IMR-90 (cell line): ENCODE results near the gene IGDCC3. TPM values are rescaled to one million over a fixed set of nuclear protein-coding genes. Genes with fewer than 3 reads are reported as not detected.

ENCODE experiments used
- ATAC-seq: fragments of 200-7000 bp; cut with Tn5 transposase; 2 replicates; pipeline ENCODE4 v1.9.1; 2020; ENCODE audit warnings: low read depth, mild to moderate bottlenecking, moderate library complexity
- BruUV-seq: library from RNA; stranded (reverse); fragments of 400-500 nt; replicated peaks from 2 replicates; lab custom pipeline; 2021; lab: Mats Ljungman, UMichigan
- CTCF ChIA-PET: fragments of 300-600 bp; formaldehyde crosslinking; extraction: SDS; loops from one replicate; lab custom pipeline; 2021; ENCODE audit warnings: antibody characterized with exemption; lab: Yijun Ruan, JAX
- POLR2A ChIA-PET: fragments of 300-600 bp; sonication (Branson Sonifier 250); formaldehyde crosslinking; loops from one replicate; lab custom pipeline; 2022; ENCODE audit warnings: antibody characterized with exemption; ENCODE audit not compliant: unreplicated experiment; lab: Charles Lee
- DNase-seq: peaks from one replicate; pipeline ENCODE4 v3.0.0; 2013
- H2AFZ ChIP-seq: replicated peaks from 2 replicates; pipeline ENCODE3; 2013; ENCODE audit warnings: low read length, mild to moderate bottlenecking; ENCODE audit not compliant: poor library complexity
- H2AK5ac ChIP-seq: 2 replicates; pipeline ENCODE4 v1.6.1; 2013; ENCODE audit warnings: low read depth, low read length, inconsistent platforms
- H2AK9ac ChIP-seq: replicated peaks from 2 replicates; pipeline ENCODE3; 2013; ENCODE audit warnings: mild to moderate bottlenecking, low read depth, low read length, moderate library complexity; ENCODE audit not compliant: poor library complexity
- H2BK120ac ChIP-seq: 2 replicates; pipeline ENCODE4 v1.6.1; 2013; ENCODE audit warnings: low read depth, low read length, inconsistent platforms
- H2BK15ac ChIP-seq: 3 replicates; pipeline ENCODE4 v1.6.1; 2013; ENCODE audit warnings: low read depth, low read length, inconsistent platforms
- H2BK20ac ChIP-seq: 2 replicates; pipeline ENCODE4 v1.6.1; 2013; ENCODE audit warnings: low read depth, mild to moderate bottlenecking, inconsistent platforms, low read length, moderate library complexity
- H2BK5ac ChIP-seq: 2 replicates; pipeline ENCODE4 v1.6.1; 2013; ENCODE audit warnings: mild to moderate bottlenecking, low read depth, low read length, inconsistent platforms; ENCODE audit not compliant: poor library complexity, severe bottlenecking
- H3K14ac ChIP-seq: replicated peaks from 2 replicates; pipeline ENCODE4 v1.6.1; 2013; ENCODE audit warnings: low read depth, low read length, inconsistent platforms
- H3K18ac ChIP-seq: 2 replicates; pipeline ENCODE4 v1.6.1; 2013; ENCODE audit warnings: low read depth, low read length, control low read depth
- H3K23ac ChIP-seq: 2 replicates; pipeline ENCODE4 v1.6.1; 2013; ENCODE audit warnings: low read depth, low read length, inconsistent platforms
- H3K27ac ChIP-seq: 2 replicates; pipeline ENCODE4 v1.5.1; 2013; ENCODE audit warnings: mild to moderate bottlenecking, control low read depth, low read length; ENCODE audit not compliant: insufficient read depth
- H3K27me3 ChIP-seq: 2 replicates; pipeline ENCODE4 v1.6.1; 2013; ENCODE audit warnings: low read length; ENCODE audit not compliant: control insufficient read depth, insufficient read depth
- H3K36me3 ChIP-seq: 2 replicates; pipeline ENCODE4 v1.6.1; 2013; ENCODE audit warnings: low read length, mixed read lengths; ENCODE audit not compliant: control insufficient read depth, insufficient read depth
- H3K4ac ChIP-seq: 2 replicates; pipeline ENCODE4 v1.6.1; 2013; ENCODE audit warnings: low read depth, low read length, inconsistent platforms
- H3K4me1 ChIP-seq: 2 replicates; pipeline ENCODE4 v1.6.1; 2013; ENCODE audit warnings: low read length, mixed read lengths; ENCODE audit not compliant: control insufficient read depth, insufficient read depth
- H3K4me2 ChIP-seq: 2 replicates; pipeline ENCODE4 v1.6.1; 2013; ENCODE audit warnings: low read depth, mild to moderate bottlenecking, control low read depth, low read length, moderate library complexity
- H3K4me3 ChIP-seq: 2 replicates; pipeline ENCODE4 v1.5.1; 2013; ENCODE audit warnings: low read depth, mild to moderate bottlenecking, control low read depth, low read length, moderate library complexity; ENCODE audit not compliant: insufficient read depth
- H3K56ac ChIP-seq: 2 replicates; pipeline ENCODE4 v1.6.1; 2013; ENCODE audit warnings: low read length, inconsistent platforms; ENCODE audit not compliant: insufficient read depth; ENCODE audit errors: extremely low read depth
- H3K79me1 ChIP-seq, 2 experiments: 2 replicates each; pipeline ENCODE4 v1.6.1; 2013; ENCODE audit warnings: low read length in 2 of 2, inconsistent platforms in 1 of 2, low read depth in 1 of 2
- H3K9ac ChIP-seq: 2 replicates; pipeline ENCODE4 v1.6.1; 2013; ENCODE audit warnings: low read depth, low read length, control low read depth
- H3K9me1 ChIP-seq: 2 replicates; pipeline ENCODE4 v1.6.1; 2013; ENCODE audit warnings: low read length, inconsistent platforms; ENCODE audit not compliant: insufficient read depth
- H3K9me3 ChIP-seq: 2 replicates; pipeline ENCODE4 v1.6.1; 2013; ENCODE audit warnings: low read length; ENCODE audit not compliant: control insufficient read depth, insufficient read depth
- H4K20me1 ChIP-seq: 2 replicates; pipeline ENCODE4 v1.6.1; 2013; ENCODE audit warnings: low read length, inconsistent platforms; ENCODE audit not compliant: insufficient read depth
- H4K5ac ChIP-seq: 2 replicates; pipeline ENCODE4 v1.6.1; 2013; ENCODE audit warnings: mild to moderate bottlenecking, low read depth, low read length, control low read depth
- H4K8ac ChIP-seq, 2 experiments: 2 replicates each; pipeline ENCODE4 v1.6.1; 2013; ENCODE audit warnings: low read depth in 2 of 2, low read length in 2 of 2, control low read depth in 1 of 2, inconsistent platforms in 1 of 2
- H4K91ac ChIP-seq: 2 replicates; pipeline ENCODE4 v1.6.1; 2013; ENCODE audit warnings: low read depth, low read length, inconsistent platforms; ENCODE audit not compliant: insufficient read depth
- CTCF ChIP-seq: conservative IDR thresholded peaks from 2 replicates; pipeline ENCODE4 v1.5.1; 2012; ENCODE audit warnings: mild to moderate bottlenecking, low read depth, low read length, improper control_type of control experiment
- ELK1 ChIP-seq: fragments of 150-350 bp; IDR thresholded peaks from 2 replicates; pipeline ENCODE4 v1.6.1; 2016; ENCODE audit warnings: low read depth, mild to moderate bottlenecking, low read length, moderate library complexity, borderline replicate concordance
- MAFK ChIP-seq: IDR thresholded peaks from 2 replicates; pipeline ENCODE4 v1.6.1; 2012; ENCODE audit warnings: low read depth, low read length, improper control_type of control experiment
- MAZ ChIP-seq: IDR thresholded peaks from 2 replicates; pipeline ENCODE4 v1.6.1; 2012; ENCODE audit warnings: low read depth, mild to moderate bottlenecking, low read length, improper control_type of control experiment, moderate library complexity, borderline replicate concordance
- NFE2L2 ChIP-seq: fragments of 150-350 bp; IDR thresholded peaks from 2 replicates; pipeline ENCODE4 v1.6.1; 2016; ENCODE audit warnings: low read depth, mild to moderate bottlenecking, low read length
- RCOR1 ChIP-seq: IDR thresholded peaks from 2 replicates; pipeline ENCODE4 v1.6.1; 2012; ENCODE audit warnings: mild to moderate bottlenecking, low read length, improper control_type of control experiment; ENCODE audit not compliant: insufficient replicate concordance
- USF2 ChIP-seq: fragments of 150-350 bp; IDR thresholded peaks from 2 replicates; pipeline ENCODE4 v1.6.1; 2017; ENCODE audit warnings: mild to moderate bottlenecking, antibody characterized with exemption, low read length, low read depth
- WGBS, 2 experiments: methylation state at CpG; one replicate each; pipeline versions ENCODE4 v1.1.5 to v1.1.7; 2013; ENCODE audit warnings: missing lambda C conversion rate in 2 of 2; ENCODE audit not compliant: insufficient read length in 1 of 2; ENCODE audit errors: extremely low coverage in 2 of 2; 5-methylcytosine and 5-hydroxymethylcytosine counted together
- dilution Hi-C: fragments of 300-500 bp; cut with HindIII; formaldehyde crosslinking; loops from one replicate; pipeline ENCODE4 v1.14.3; 2018; ENCODE audit warnings: low sequenced_read_pairs; ENCODE audit not compliant: unreplicated experiment
- in situ Hi-C: fragments of 300-500 bp; cut with MboI; formaldehyde crosslinking; loops from 3 replicates; pipeline ENCODE4 v1.14.3; 2019; ENCODE audit warnings: low sequenced_read_pairs, inconsistent platforms, mixed read lengths
- intact Hi-C: fragments of 100-400 bp; cut with micrococcal nuclease; formaldehyde crosslinking; loops from 2 replicates; pipeline ENCODE4 v1.10.0; 2022
- polyA plus RNA-seq, 3 experiments: library from polyadenylated mRNA; depleted of rRNA; stranded (reverse); fragments of >200 nt; gene quantifications; 2 replicates each; pipeline ENCODE4 v1.2.3, GENCODE V29; 2012; ENCODE audit warnings: low replicate concordance in 1 of 3
- total RNA-seq: library from RNA; depleted of rRNA; stranded (reverse); fragments of >200 nt; gene quantifications from 2 replicates; pipeline ENCODE4 v1.2.3, GENCODE V29; 2012

The IGDCC3 gene
- total and polyA plus RNA-seq, 2 of the 4 experiments (the other 2 are of a cell fraction), result 0.18 to 0.19 TPM

GRCh38 chr15:65410972-65411371 lies 33.2 kb upstream of the IGDCC3 start:
- Histone ChIP-seq H2AFZ (no peak overlapping the region), H2BK5ac (no peak overlapping the region), H3K27me3 (peaks cover 2% of the 10 kb centered on the region; the same call in 1 of the 2 replicates), H3K4ac (no peak overlapping the region), H2BK120ac (no peak overlapping the region), H3K36me3 (no peaks in the 10 kb centered on the region), H2AK9ac (no peak overlapping the region), H4K5ac (no peak overlapping the region), H3K18ac (no peak overlapping the region), H4K8ac (no peak overlapping the region), H3K27ac (no peak overlapping the region), H3K14ac (no peak overlapping the region), H4K91ac (no peak overlapping the region), H3K4me3 (no peak overlapping the region), H3K9ac (no peak overlapping the region), H2AK5ac (no peak overlapping the region), H3K79me1 (peaks cover 0 to 6% of the 10 kb centered on the region in 2 experiments; a peak in 1 of 4 replicates), H4K20me1 (no peaks in the 10 kb centered on the region), H3K4me1 (peaks cover 12% of the 10 kb centered on the region), H3K23ac (no peak overlapping the region), H3K4me2 (no peak overlapping the region), H3K9me1 (peaks cover 12% of the 10 kb centered on the region), H2BK15ac (no peak overlapping the region; the same call in 2 of the 3 replicates), H3K9me3 (no peaks in the 10 kb centered on the region), H3K56ac (no peak overlapping the region), H2BK20ac (no peak overlapping the region)
- BruUV-seq, result no TSS peak
- dilution Hi-C loops (no loop called here), in situ Hi-C loops (no loop called here), intact Hi-C loops (no loop called here)
- TF ChIP-seq USF2 (no peak), MAFK (no peak), MAZ (no peak), CTCF (no peak), RCOR1 (no peak), NFE2L2 (no peak), ELK1 (no peak)
- 69% methylated on average over 7 of the region's 10 CpGs; no CpG with 5 or more reads in 1 of the 2 experiments for WGBS, 2 experiments
- CTCF ChIA-PET, result no interaction called here
- ATAC-seq, result no peak
- no peak for DNase-seq
- POLR2A ChIA-PET, result no interaction called here
